HG02885 (cell line): ENCODE measurements around the gene KCNQ5.
A peak's percentile ranks its signal among the peaks of the same experiment; 100 is the strongest.

ENCODE experiments used
- ATAC-seq: cut with Tn5 transposase; IDR thresholded peaks from one replicate; pipeline ENCODE4 v1.9.1; 2021; ENCODE audit warnings: mild to moderate bottlenecking; ENCODE audit not compliant: unreplicated experiment, poor library complexity

The KCNQ5 gene

GRCh38 chr6:72940265-72940664, 318.4 kb downstream of the KCNQ5 start:
- no peak for ATAC-seq

- no peak for ATAC-seq
Measured at GRCh38 chr6:72941263-72941662, 319.4 kb downstream of the KCNQ5 start.

GRCh38 chr6:72941751-72942150, 319.9 kb downstream of the KCNQ5 start:
- ATAC-seq: no peak

GRCh38 chr6:72943699-72944098, 321.8 kb downstream of the KCNQ5 start:
- no peak for ATAC-seq

GRCh38 chr6:72944660-72945059, 322.8 kb downstream of the KCNQ5 start:
- ATAC-seq: no peak

- no peak for ATAC-seq
Measured at GRCh38 chr6:72946774-72947173, 324.9 kb downstream of the KCNQ5 start.

GRCh38 chr6:72947534-72947933, 325.7 kb downstream of the KCNQ5 start:
- no peak for ATAC-seq

- ATAC-seq: no peak
Measured at GRCh38 chr6:72948153-72948552, 326.3 kb downstream of the KCNQ5 start.

- no peak for ATAC-seq
Measured at GRCh38 chr6:72950114-72950860, 328.4 kb downstream of the KCNQ5 start.

GRCh38 chr6:72952808-72953630, 331.2 kb downstream of the KCNQ5 start:
- no peak for ATAC-seq

GRCh38 chr6:72953971-72954381, 332.1 kb downstream of the KCNQ5 start:
- ATAC-seq: no peak

GRCh38 chr6:72954716-72955115, 332.9 kb downstream of the KCNQ5 start:
- ATAC-seq: no peak

GRCh38 chr6:72955666-72956065, 333.8 kb downstream of the KCNQ5 start:
- ATAC-seq: peak; percentile 60

- no peak for ATAC-seq
Measured at GRCh38 chr6:72956272-72956671, 334.4 kb downstream of the KCNQ5 start.

GRCh38 chr6:72959821-72960220, 338.0 kb downstream of the KCNQ5 start:
- no peak for ATAC-seq

GRCh38 chr6:72963946-72964345, 342.1 kb downstream of the KCNQ5 start:
- ATAC-seq: no peak

GRCh38 chr6:72966628-72967280, 344.9 kb downstream of the KCNQ5 start:
- ATAC-seq: no peak

- ATAC-seq: no peak
Measured at GRCh38 chr6:72967329-72967728, 345.5 kb downstream of the KCNQ5 start.

GRCh38 chr6:72968704-72969103, 346.8 kb downstream of the KCNQ5 start:
- ATAC-seq: no peak

GRCh38 chr6:72969666-72970065, 347.8 kb downstream of the KCNQ5 start:
- no peak for ATAC-seq

- ATAC-seq: no peak
Measured at GRCh38 chr6:72972579-72972978, 350.7 kb downstream of the KCNQ5 start.
